Measurements from ENCODE around the gene GARNL3. TPM values are rescaled to one million over a fixed set of nuclear protein-coding genes. Genes with fewer than 3 reads are reported as not detected.

GARNL3 gene
- total and polyA plus RNA-seq, 8 donors = 2.3 to 7.1 (median 3.4) TPM

DNA sequence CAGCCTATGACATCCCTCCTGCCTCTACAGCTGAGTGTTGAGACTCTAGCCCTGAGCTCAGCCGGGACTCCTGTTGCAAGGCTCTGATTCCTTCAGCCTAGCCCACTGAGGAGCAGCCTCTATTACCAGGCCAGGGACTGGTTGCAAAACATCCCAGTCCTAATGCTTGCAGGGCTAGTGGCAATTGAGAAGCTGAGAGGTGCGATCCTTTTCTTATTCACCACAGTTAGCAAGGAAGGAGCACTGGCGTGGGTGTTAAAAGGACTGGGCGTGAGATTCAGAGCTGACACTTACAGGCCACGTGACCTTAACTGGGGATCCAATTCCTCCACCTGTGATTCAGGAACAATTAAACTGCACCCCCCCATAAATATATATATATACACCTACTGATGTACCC, 58.8 kb downstream of the GARNL3 start:
- Histone ChIP-seq H3K36me3 (no peaks in the 10 kb centered on the region), H3K27ac (no peak overlapping the region), H3K4me1 (no peaks in the 10 kb centered on the region), H3K9me3 (no peaks in the 10 kb centered on the region), H3K27me3 (no peaks in the 10 kb centered on the region), H3K4me3 (no peak overlapping the region)
- TF ChIP-seq, protein P1, sequence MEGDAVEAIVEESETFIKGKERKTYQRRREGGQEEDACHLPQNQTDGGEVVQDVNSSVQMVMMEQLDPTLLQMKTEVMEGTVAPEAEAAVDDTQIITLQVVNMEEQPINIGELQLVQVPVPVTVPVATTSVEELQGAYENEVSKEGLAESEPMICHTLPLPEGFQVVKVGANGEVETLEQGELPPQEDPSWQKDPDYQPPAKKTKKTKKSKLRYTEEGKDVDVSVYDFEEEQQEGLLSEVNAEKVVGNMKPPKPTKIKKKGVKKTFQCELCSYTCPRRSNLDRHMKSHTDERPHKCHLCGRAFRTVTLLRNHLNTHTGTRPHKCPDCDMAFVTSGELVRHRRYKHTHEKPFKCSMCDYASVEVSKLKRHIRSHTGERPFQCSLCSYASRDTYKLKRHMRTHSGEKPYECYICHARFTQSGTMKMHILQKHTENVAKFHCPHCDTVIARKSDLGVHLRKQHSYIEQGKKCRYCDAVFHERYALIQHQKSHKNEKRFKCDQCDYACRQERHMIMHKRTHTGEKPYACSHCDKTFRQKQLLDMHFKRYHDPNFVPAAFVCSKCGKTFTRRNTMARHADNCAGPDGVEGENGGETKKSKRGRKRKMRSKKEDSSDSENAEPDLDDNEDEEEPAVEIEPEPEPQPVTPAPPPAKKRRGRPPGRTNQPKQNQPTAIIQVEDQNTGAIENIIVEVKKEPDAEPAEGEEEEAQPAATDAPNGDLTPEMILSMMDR (IDR thresholded peaks at IDR 0.05) = no peak
- no peak for ATAC-seq
- intact Hi-C loops (cut with DNase I) = no loop called here
- no peak for DNase-seq
- FAIRE-seq = no peak
- WGBS, 2 donors = 93 to 98% methylated on average over 5 of the region's 5 CpGs

DNA sequence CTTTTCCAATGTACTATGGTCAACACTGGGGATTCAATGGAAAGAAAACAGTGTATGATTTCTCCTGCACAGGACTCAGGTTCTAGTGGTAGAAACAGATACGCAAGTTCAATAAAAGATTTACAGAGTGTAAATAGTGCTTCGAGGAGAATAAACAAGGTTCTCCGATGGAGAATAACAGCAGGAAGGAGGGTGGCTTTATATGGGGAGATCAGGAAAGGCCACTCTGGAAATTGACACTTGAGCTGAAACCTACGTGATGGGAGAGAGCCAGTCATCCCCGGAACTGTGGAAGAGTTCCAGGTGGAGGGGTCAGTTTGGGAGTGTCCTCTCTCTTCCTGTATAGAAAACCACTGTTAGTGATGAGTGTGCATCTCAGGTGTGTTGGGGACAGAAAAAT, 65.9 kb downstream of the GARNL3 start:
- DNase-seq (no peak), ATAC-seq (no peak), FAIRE-seq (no peak)
- Histone ChIP-seq H3K36me3 (no peaks in the 10 kb centered on the region), H3K27ac (no peak overlapping the region), H3K9me3 (no peaks in the 10 kb centered on the region), H3K27me3 (no peaks in the 10 kb centered on the region), H3K4me1 (no peaks in the 10 kb centered on the region), H3K4me3 (no peak overlapping the region)
- intact Hi-C loops (cut with DNase I) = no loop called here
- WGBS, 2 donors = 33 to 41% methylated on average over 5 of the region's 5 CpGs
- TF ChIP-seq, protein P1 (IDR thresholded peaks at IDR 0.05) = no peak

DNA sequence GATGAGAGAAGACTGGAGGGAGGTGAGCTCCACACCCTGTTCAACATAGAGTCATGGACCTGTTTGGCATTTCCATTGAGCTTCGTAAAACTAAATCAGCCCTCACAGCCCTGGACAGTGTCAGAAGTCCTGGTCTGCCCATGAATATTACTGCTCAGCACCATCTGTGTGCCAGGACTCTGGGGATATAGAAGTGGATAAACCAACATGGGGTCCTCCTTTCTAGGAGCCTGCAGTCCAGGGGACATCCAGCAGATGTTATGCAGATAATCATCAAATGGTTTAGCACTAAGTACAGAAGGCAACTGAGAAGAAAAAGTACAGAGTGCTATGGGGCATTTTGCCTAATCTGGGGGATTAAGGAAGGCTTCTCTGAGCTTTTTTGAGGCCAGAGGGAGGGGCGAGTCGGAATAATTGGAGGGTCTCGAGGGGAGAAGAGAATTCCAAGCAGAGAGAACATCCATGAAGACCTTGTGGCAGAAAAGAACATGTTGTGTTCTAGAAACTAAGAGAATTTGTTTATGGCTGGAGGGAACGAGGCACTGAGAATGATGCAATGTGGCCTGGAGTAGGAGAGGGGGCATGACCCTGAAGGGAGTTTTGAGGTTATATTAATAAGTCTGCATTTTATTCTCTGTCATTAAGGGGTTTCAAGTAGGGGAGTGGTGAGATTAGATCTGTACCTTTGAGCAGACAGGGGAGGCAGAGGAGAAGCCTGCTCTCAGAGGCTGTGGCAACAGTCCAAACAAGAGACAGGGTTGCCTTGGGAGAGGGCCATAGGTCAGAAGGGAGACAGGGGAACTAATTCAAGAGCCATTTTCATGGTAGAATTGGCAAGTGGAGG, 68.9 kb downstream of the GARNL3 start:
- peaks cover 0 to 9% (median 0%) of the 10 kb centered on the region in 3 donors for H3K4me1 ChIP-seq
- no peaks in the 10 kb centered on the region for H3K27me3 ChIP-seq
- H3K27ac ChIP-seq = no peak overlapping the region
- intact Hi-C loops (cut with DNase I) = no loop called here
- H3K9me3 ChIP-seq = no peaks in the 10 kb centered on the region
- no peaks in the 10 kb centered on the region for H3K36me3 ChIP-seq
- FAIRE-seq (no peak), ATAC-seq (peak in 1 of 4 donors; percentile 36), DNase-seq (no peak)
- TF ChIP-seq, protein P1 (IDR thresholded peaks at IDR 0.05) = no peak
- no peak overlapping the region for H3K4me3 ChIP-seq
- 83 to 84% methylated on average over 5 of the region's 5 CpGs for WGBS, 2 donors

DNA sequence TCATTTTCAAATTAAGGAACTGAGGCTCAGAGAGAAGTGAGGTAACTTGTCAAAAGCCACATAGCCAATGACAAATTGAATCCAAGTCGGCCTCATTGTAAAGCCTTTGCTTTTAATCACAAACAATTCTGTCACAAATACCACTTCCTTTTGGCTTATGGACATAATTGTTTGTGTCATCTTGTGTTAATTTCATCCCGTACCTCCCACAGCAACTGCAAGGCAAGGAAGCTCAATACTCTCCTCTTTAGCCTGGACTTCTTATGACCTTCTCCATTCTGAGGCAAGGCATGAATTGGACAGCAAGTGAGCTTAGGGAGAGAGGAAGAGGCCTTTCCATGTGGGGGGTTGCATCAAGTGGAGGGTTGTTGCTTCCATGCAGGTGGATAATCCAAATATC, 70.2 kb downstream of the GARNL3 start:
- WGBS, 2 donors = 74 to 79% methylated on average over 2 of the region's 2 CpGs
- TF ChIP-seq, protein P1 (IDR thresholded peaks at IDR 0.05) = no peak
- Histone ChIP-seq H3K27ac (no peak overlapping the region), H3K36me3 (no peaks in the 10 kb centered on the region), H3K4me3 (no peak overlapping the region), H3K9me3 (no peaks in the 10 kb centered on the region), H3K27me3 (no peaks in the 10 kb centered on the region), H3K4me1 (peaks cover 0 to 9% (median 0%) of the 10 kb centered on the region in 3 donors)
- ATAC-seq (no peak), FAIRE-seq (no peak), DNase-seq (no peak)
- intact Hi-C loops (cut with DNase I) = no loop called here

DNA sequence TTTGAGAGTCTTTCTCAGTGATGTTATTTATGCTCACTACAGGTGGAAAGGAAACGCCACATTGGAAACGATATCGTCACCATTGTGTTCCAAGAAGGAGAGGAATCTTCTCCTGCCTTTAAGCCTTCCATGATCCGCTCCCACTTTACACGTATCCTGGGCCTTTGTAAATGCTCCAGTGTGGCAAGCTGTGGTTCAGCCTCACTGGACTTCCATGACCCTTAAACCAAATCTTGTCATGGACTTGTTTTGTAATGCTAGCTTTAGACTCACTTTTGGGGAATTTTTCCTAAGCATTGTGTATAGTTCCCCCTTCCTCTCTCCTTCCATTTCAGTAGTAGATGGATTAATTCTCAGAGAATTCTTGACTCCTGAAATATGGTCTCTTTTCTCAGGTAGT, 71.5 kb downstream of the GARNL3 start:
- TF ChIP-seq, protein P1 (IDR thresholded peaks at IDR 0.05) = no peak
- Histone ChIP-seq H3K4me3 (no peak overlapping the region), H3K27me3 (no peaks in the 10 kb centered on the region), H3K9me3 (no peaks in the 10 kb centered on the region), H3K4me1 (peaks cover 0 to 9% (median 0%) of the 10 kb centered on the region in 3 donors), H3K36me3 (no peaks in the 10 kb centered on the region), H3K27ac (no peak overlapping the region)
- DNase-seq (no peak), FAIRE-seq (no peak), ATAC-seq (peak in 1 of 4 donors; percentile 42)
- intact Hi-C loops (cut with DNase I) = no loop called here
- WGBS, 2 donors = 91 to 96% methylated on average over 5 of the region's 5 CpGs

Measured in pancreas (tissue), 10 donors.